Tibial nerve (tissue), 3 donors: ENCODE results near the gene ARHGAP35.

ENCODE experiments used
- POLR2A ChIP-seq, 2 donors: fragments of 450-650 bp; IDR thresholded peaks; one replicate each; pipeline ENCODE4 v1.6.1; 2017; ENCODE audit warnings: antibody characterized with exemption in 2 of 2, mild to moderate bottlenecking in 2 of 2, moderate library complexity in 2 of 2
- TF ChIP-seq, protein P1 (sequence below), 5 experiments: fragments of 200-600 bp in 3 of 5; fragments of 450-650 bp in 2 of 5; sonication (generic) in 3 of 5; IDR thresholded peaks; one replicate each; pipeline ENCODE4 v1.5.1; 2016 to 2019; ENCODE audit warnings: antibody characterized with exemption in 5 of 5, mild to moderate bottlenecking in 3 of 5, moderate library complexity in 2 of 5

DNA sequence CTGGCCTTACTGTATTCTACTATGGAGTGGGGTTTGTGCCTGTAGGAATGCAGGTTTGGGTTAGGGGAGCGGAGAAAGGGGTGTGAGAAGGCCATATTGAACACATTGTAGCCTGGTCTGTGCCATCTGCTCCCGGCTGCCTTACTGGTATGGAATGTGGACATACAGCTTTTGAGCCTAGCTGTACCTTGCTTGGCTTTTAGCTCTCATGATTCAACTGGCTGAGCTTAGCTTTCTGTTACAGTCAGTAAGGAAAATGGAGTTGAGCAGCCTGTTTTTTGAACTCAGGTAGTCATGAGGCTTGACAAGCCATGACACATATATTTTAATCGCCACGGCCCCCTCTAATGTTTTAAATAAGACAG, 41.6 kb downstream of the ARHGAP35 start:
- TF ChIP-seq, protein P1, sequence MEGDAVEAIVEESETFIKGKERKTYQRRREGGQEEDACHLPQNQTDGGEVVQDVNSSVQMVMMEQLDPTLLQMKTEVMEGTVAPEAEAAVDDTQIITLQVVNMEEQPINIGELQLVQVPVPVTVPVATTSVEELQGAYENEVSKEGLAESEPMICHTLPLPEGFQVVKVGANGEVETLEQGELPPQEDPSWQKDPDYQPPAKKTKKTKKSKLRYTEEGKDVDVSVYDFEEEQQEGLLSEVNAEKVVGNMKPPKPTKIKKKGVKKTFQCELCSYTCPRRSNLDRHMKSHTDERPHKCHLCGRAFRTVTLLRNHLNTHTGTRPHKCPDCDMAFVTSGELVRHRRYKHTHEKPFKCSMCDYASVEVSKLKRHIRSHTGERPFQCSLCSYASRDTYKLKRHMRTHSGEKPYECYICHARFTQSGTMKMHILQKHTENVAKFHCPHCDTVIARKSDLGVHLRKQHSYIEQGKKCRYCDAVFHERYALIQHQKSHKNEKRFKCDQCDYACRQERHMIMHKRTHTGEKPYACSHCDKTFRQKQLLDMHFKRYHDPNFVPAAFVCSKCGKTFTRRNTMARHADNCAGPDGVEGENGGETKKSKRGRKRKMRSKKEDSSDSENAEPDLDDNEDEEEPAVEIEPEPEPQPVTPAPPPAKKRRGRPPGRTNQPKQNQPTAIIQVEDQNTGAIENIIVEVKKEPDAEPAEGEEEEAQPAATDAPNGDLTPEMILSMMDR (IDR thresholded peaks at IDR 0.05): no peak
- no peak for TF ChIP-seq POLR2A (IDR thresholded peaks at IDR 0.05)
